HG02798 (cell line): Measurements from ENCODE around the gene FIG4.
"Not testable (repeated sequence)": the region's sequence is repeated elsewhere in the genome, so short reads cannot be mapped to it uniquely, and the experiment has no call there.

Experiments
- ATAC-seq: cut with Tn5 transposase; IDR thresholded peaks from one replicate; pipeline ENCODE4 v1.9.1; 2021; ENCODE audit warnings: mild to moderate bottlenecking; ENCODE audit not compliant: unreplicated experiment, poor library complexity

The FIG4 gene

GRCh38 chr6:109791301-109791700, 100.2 kb downstream of the FIG4 start:
- no peak for ATAC-seq

- ATAC-seq, result no peak
Measured at GRCh38 chr6:109793021-109793420, 101.9 kb downstream of the FIG4 start.

DNA sequence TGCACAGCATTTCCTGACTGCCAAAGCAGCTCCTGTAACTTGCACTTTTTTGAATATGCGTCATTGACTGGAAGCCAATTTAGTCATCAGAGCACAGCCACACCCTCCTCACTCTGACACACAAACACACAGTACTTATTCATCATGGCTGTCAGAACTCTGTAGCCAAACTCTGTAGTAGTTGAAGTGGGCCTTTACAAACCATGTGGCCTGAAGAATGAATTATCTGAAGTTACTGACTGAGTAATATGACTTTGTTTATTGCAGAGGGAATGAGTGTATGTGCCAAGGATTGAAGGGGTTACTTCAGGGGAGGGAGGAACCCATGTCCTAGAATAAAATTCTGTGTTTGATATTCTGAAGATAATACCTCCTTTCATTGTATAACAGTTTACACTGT, 102.7 kb downstream of the FIG4 start:
- ATAC-seq, result no peak

GRCh38 chr6:109794201-109794923, 103.3 kb downstream of the FIG4 start:
- peak; percentile 37 for ATAC-seq

DNA sequence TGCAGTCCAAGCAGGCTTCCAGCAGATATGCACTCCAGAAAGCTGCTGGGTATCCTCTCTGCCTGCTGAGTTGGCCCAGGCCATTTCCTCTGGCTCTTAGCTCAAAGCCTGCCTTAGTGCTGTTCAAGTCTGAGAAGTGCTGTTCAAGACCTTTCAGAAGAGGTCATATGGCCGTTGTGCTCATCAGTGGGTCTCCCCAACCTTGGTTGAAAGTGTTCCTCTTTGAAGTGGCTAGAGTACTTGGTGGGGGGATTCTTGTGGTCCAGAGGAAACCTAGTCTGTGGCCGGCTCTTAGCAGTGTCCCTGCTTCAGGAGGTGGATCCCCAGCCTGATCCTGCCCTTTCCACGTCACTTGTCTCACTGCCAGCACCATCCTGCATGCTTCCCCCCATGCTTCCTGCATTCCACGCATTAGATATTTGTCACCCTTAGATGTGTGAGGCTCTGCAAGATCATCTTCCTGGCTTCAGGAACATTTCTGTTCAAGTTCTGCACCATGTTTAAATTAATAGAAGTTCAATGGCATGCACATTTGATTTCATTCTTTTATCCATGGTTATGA, 105.0 kb downstream of the FIG4 start:
- no peak for ATAC-seq

DNA sequence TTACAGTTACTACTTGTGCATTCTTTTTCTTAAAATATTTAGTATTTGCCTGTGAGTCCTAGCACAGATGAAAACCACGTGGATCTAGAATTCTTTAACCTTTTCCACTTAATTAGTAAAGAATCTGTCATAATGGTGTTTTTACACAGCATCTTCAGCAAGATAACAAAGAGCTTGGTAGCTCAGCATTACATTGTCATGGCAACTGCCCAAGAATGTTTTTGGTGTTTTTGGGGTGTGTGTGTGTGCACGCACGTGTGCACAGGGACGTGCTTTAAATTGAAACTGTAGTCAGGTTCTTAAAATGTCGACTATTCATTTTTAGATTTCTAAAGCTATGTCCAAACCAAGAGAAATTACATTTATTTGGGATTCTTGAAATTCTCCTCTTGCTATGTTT, 108.0 kb downstream of the FIG4 start:
- no peak for ATAC-seq

DNA sequence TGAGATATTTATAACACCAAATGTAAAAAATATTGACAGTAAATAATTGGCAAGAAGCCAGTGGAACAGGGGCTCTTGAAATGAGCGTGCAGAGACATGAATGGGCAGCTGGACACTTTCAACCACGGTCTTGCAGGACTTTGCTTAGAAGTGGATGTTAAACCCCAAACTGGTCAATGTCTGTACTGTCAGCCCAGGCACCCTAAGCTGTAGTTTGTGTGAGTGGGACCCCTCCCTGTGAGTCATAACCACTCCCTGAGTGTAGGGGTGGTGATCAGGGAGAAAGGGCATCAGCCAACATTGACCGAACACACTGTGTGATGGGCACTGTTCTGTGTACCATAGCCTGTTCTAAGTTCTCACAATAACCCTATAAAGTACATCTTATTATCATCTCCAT, 108.6 kb downstream of the FIG4 start:
- ATAC-seq, result no peak

GRCh38 chr6:109800771-109801170, 109.7 kb downstream of the FIG4 start:
- no peak for ATAC-seq

DNA sequence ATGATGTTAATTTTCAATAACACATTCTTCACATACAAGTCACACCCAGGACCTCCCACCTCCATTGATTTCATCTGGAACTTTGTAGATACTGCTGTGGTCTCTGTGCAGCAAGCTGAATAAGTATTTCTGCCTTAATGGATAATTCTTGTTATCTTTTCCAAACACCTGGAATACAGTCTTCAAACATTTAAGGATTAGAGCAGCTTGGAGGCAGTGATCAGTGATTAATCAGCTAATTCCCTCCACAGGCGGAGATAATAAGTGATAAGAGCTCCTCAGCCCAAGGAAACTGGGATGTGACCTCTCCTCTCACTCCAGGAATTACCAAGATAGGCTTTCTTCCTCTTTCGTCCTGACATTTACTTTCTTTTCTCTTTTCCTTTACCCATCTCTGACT, 110.7 kb downstream of the FIG4 start:
- no peak for ATAC-seq

DNA sequence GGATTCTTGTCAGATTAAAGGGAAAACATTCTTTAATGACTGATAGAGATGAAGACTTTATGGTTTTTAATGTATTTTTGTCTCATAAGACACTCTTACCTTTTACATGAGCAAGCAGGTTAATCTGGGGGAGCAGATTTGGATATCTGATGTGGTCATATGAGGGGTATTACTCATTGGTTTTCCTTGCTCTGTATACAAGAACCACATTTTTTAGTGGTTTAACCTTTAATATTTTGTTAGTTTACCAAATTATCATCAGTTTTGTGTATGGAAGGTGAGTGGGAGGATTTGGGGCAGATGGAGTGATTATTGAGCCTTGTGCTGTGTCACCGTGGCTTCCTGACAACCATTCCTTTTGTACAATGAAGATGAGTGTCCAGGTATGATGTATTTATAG, 112.9 kb downstream of the FIG4 start:
- ATAC-seq, result no peak

GRCh38 chr6:109807881-109808280, 116.8 kb downstream of the FIG4 start:
- no peak for ATAC-seq

DNA sequence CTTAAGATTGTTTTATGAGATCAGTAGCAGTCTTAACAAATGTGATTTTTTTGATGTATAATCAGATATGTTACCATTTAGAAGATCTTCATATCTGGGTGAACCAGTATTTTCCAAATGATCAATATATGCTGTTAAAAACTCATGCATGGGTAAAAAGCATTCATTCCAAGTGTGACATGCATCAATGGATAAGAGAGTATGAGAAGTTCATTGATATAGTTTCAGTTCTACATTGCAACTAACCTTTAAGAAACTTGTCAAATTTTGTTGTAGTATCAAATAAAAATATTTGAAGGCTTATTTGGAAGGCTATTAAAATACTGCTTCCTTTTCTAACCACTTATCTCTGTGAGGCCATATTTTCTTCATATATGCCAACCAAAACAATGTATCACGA, 117.7 kb downstream of the FIG4 start:
- no peak for ATAC-seq

DNA sequence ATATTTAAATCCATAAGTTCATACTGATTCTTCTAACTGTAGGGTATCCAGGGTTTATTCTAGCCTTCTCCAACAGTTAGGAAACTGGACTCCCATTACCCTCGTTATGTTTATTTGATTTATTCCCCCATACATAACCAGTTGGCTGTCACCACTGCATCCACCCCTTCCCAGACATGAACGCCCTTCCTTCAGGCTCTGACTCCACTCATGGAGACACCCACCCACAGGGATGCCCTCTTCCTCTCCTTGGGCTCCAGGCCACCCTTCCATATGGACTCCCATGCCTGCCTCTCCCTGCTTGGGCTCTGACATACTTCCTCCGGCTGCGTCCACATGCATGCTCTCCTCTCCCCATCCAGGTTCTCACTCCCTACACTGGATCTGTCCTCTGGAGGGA, 124.0 kb downstream of the FIG4 start:
- ATAC-seq, result no peak

DNA sequence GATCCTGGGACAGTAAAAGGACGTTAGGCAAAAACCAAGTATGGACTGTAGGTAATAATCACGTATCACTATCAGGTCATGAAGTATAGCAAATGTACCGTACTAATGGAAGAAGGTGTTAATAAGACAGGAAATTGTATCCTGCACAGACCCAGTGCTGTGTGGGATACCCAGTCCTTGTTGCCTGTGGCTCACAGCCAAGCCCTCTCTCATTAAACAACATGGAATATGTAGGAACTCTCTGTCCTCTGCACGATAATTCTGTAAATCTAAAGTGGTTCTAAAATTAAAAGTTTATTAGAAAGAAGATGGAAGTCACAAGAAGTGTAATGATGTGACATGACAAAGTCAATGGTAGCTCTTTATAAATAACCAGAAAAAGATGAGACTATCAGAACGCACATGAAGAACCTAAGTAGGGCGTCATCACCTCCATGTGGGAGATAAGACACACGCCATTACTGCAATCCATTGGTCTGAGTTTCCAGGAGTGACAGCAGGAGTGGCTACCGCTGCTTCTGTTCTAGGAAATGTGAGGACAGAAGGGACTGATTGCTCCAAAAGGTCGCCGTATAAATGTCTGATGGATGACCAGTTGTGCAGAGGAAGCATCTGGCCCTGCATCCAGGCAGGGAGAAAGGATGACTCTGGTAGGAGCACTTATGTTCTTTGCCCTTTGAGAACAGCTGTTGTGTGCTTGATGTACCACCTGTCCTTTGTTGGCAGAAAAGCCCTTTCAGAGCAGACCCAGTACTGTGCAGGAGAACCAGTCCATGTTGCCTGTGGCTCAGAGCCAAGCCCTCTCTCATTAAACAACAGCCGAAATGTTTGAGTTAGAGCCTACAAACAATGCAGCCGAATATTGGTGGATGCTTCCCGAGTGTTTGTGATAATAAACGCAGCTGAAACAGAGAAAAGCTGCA, 125.6 kb downstream of the FIG4 start:
- no peak for ATAC-seq

GRCh38 chr6:109820706-109821350, 129.7 kb downstream of the FIG4 start:
- ATAC-seq, result peak; percentile 47

GRCh38 chr6:109821428-109821827, 130.3 kb downstream of the FIG4 start:
- no peak for ATAC-seq

DNA sequence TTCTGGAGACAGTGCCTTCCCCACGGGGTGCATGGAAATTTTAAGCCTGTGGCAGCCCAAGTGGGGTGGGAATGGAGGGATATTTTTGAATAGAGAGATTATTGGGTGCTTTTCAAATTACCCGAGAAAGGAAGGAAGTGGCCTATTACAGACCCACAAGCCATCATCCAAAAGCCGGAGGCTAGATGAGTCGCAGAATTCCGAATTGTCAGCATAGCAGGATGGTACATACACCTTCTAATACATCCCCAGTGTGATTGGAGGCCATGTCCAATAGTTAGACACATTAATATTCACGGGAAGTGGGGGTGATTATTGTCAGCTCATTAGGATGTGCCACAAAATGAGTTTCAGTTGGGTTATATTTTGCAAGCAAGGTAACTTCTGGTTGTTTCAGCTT, 133.0 kb downstream of the FIG4 start:
- ATAC-seq, result no peak

- no peak for ATAC-seq
Measured at GRCh38 chr6:109826551-109826950, 135.5 kb downstream of the FIG4 start.

DNA sequence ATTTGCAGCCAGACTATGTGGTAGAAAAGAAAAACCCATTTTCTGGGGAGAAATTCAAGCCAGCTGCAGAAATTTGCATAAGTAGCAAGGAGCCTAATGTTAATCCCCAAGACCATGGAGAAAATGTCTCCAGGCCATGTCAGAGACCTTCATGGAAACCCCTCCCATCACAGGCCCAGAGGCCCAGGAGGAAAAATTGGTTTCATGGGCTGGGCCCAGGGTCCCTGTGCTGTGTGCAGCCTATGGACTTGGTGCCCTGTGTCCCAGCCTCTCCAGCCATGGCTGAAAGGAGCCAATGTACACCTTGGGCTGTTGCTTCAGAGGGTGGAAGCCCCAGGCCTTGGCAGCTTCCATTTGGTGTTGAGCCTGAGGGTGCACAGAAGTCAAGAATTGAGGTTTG, 140.3 kb downstream of the FIG4 start:
- not testable (repeated sequence) for ATAC-seq

- no peak for ATAC-seq
Measured at GRCh38 chr6:109834131-109834530, 143.0 kb downstream of the FIG4 start.
